Esophagus squamous epithelium (tissue), 5 donors: ENCODE results near the gene RFTN1. TPM values are rescaled to one million over a fixed set of nuclear protein-coding genes. Genes with fewer than 3 reads are reported as not detected.

ENCODE experiments used
- DNase-seq: peaks from one replicate; lab custom pipeline; 2025; lab: John Stamatoyannopoulos, UW
- H3K27ac ChIP-seq, 4 donors: fragments of 200-600 bp; sonication (generic); one replicate each; pipeline ENCODE4 v1.5.1; 2016 to 2019; ENCODE audit warnings: mild to moderate bottlenecking in 1 of 4
- H3K27me3 ChIP-seq, 4 donors: fragments of 200-600 bp; sonication (generic); 1 replicate in 3 of 4; 2 replicates in 1 of 4; pipeline versions ENCODE4 v1.5.1 to v1.6.0; 2017 to 2021; ENCODE audit warnings: antibody characterized with exemption in 1 of 4
- H3K36me3 ChIP-seq, 3 donors: fragments of 200-600 bp; sonication (generic); one replicate each; pipeline ENCODE4 v1.5.1; 2016 to 2019
- H3K4me1 ChIP-seq, 3 donors: fragments of 200-600 bp; sonication (generic); one replicate each; pipeline ENCODE4 v1.5.1; 2017 to 2019
- H3K4me3 ChIP-seq, 4 donors: fragments of 200-600 bp; sonication (generic); 1 replicate in 3 of 4; 2 replicates in 1 of 4; pipeline ENCODE4 v1.5.1; 2016 to 2019; ENCODE audit warnings: mild to moderate bottlenecking in 2 of 4, moderate library complexity in 1 of 4
- H3K9me3 ChIP-seq, 3 donors: fragments of 200-600 bp; sonication (generic); one replicate each; pipeline ENCODE4 v1.5.1; 2016 to 2019
- POLR2A ChIP-seq, 4 donors: fragments of 450-650 bp; IDR thresholded peaks; one replicate each; pipeline ENCODE4 v1.6.1; 2017; ENCODE audit warnings: antibody characterized with exemption in 4 of 4, mild to moderate bottlenecking in 4 of 4, moderate library complexity in 3 of 4
- WGBS, 2 donors: methylation state at CpG; one replicate each; pipeline ENCODE4 v1.1.5; 2018; 5-methylcytosine and 5-hydroxymethylcytosine counted together
- intact Hi-C: fragments of 100-400 bp; cut with DNase I; formaldehyde crosslinking; loops from one replicate; pipeline ENCODE4 v1.15.0; 2022
- total RNA-seq, 4 donors: library from RNA; depleted of rRNA; stranded (reverse); fragments of >200 nt; gene quantifications; one replicate each; pipeline ENCODE4 v1.1.0, GENCODE V29; 2016
- TF ChIP-seq, protein P1 (sequence below), 6 experiments: fragments of 450-650 bp in 4 of 6; fragments of 200-600 bp in 2 of 6; sonication (generic) in 2 of 6; IDR thresholded peaks; one replicate each; pipeline ENCODE4 v1.5.1; 2016 to 2019; ENCODE audit warnings: antibody characterized with exemption in 6 of 6, mild to moderate bottlenecking in 4 of 6, moderate library complexity in 4 of 6
- donor health status: DM: yes; HTN: yes; CAD: no.

The RFTN1 gene
- total RNA-seq, 4 donors from 2014 or later: 5.0 to 22.7 (median 12.4) TPM

- intact Hi-C loops: no loop called here
- Histone ChIP-seq H3K4me3 (no peak overlapping the region), H3K4me1 (peaks cover 9 to 11% (median 9%) of the 10 kb centered on the region in 3 donors), H3K27ac (no peak overlapping the region), H3K9me3 (no peaks in the 10 kb centered on the region), H3K27me3 (no peaks in the 10 kb centered on the region), H3K36me3 (peaks cover 0 to 54% (median 0%) of the 10 kb centered on the region in 3 donors)
- no peak for DNase-seq
- TF ChIP-seq POLR2A (IDR thresholded peaks at IDR 0.05): no peak
- WGBS, 2 donors: 88 to 98% methylated on average over 3 of the region's 3 CpGs
Measured at GRCh38 chr3:16331319-16331883, 182.1 kb downstream of the RFTN1 start.

GRCh38 chr3:16330351-16330750, 183.1 kb downstream of the RFTN1 start:
- Histone ChIP-seq H3K4me3 (no peak overlapping the region), H3K27me3 (no peaks in the 10 kb centered on the region), H3K36me3 (peaks cover 0 to 56% (median 0%) of the 10 kb centered on the region in 3 donors), H3K4me1 (peaks cover 10 to 21% (median 17%) of the 10 kb centered on the region in 3 donors), H3K27ac (no peak overlapping the region), H3K9me3 (no peaks in the 10 kb centered on the region)
- TF ChIP-seq, protein P1, sequence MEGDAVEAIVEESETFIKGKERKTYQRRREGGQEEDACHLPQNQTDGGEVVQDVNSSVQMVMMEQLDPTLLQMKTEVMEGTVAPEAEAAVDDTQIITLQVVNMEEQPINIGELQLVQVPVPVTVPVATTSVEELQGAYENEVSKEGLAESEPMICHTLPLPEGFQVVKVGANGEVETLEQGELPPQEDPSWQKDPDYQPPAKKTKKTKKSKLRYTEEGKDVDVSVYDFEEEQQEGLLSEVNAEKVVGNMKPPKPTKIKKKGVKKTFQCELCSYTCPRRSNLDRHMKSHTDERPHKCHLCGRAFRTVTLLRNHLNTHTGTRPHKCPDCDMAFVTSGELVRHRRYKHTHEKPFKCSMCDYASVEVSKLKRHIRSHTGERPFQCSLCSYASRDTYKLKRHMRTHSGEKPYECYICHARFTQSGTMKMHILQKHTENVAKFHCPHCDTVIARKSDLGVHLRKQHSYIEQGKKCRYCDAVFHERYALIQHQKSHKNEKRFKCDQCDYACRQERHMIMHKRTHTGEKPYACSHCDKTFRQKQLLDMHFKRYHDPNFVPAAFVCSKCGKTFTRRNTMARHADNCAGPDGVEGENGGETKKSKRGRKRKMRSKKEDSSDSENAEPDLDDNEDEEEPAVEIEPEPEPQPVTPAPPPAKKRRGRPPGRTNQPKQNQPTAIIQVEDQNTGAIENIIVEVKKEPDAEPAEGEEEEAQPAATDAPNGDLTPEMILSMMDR (IDR thresholded peaks at IDR 0.05): no peak
- no peak for TF ChIP-seq POLR2A (IDR thresholded peaks at IDR 0.05)
- no peak for DNase-seq
- intact Hi-C loops: no loop called here
- 84 to 96% methylated on average over 4 of the region's 4 CpGs for WGBS, 2 donors

- no peak for DNase-seq
- intact Hi-C loops: no loop called here
- no peak overlapping the region for H3K27ac ChIP-seq
- no peaks in the 10 kb centered on the region for H3K27me3 ChIP-seq
- no peak overlapping the region for H3K4me3 ChIP-seq
- peaks cover 10 to 24% (median 17%) of the 10 kb centered on the region in 3 donors for H3K4me1 ChIP-seq
- 91 to 99% methylated on average over 9 of the region's 9 CpGs for WGBS, 2 donors
- TF ChIP-seq, protein P1 (IDR thresholded peaks at IDR 0.05): no peak
- TF ChIP-seq POLR2A (IDR thresholded peaks at IDR 0.05): no peak
- H3K36me3 ChIP-seq: peaks cover 0 to 56% (median 0%) of the 10 kb centered on the region in 3 donors
- no peaks in the 10 kb centered on the region for H3K9me3 ChIP-seq
Measured at GRCh38 chr3:16329826-16330129, 183.7 kb downstream of the RFTN1 start.

GRCh38 chr3:16329036-16329825, 184.3 kb downstream of the RFTN1 start:
- H3K27ac ChIP-seq: no peak overlapping the region
- peaks cover 0 to 52% (median 0%) of the 10 kb centered on the region in 3 donors for H3K36me3 ChIP-seq
- intact Hi-C loops: no loop called here
- TF ChIP-seq POLR2A (IDR thresholded peaks at IDR 0.05): no peak
- TF ChIP-seq, protein P1 (IDR thresholded peaks at IDR 0.05): no peak
- H3K4me1 ChIP-seq: peaks cover 10 to 24% (median 17%) of the 10 kb centered on the region in 3 donors
- DNase-seq: no peak
- H3K9me3 ChIP-seq: no peaks in the 10 kb centered on the region
- no peak overlapping the region for H3K4me3 ChIP-seq
- no peaks in the 10 kb centered on the region for H3K27me3 ChIP-seq
- 88 to 92% methylated on average over 13 to 15 of the region's 15 CpGs for WGBS, 2 donors

DNA sequence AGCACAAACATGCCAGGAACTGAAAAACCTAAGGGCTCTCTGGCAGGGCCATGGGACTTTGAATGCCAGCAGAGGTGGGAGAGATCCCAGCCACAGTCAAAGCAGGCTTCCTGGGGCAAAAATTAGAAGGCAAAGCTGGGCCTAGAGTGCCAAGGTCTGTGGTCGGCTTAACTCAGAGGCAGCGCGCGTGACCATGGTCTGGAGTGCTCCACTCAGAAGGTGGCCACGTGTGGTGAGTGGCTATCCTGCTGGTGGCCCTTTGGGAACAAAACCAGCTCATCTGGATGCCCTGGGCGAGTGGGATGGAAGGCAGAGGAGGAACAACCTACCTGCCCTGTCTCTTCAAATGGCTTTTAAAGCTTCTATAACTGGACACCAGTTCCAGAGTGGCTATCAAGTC, 185.4 kb downstream of the RFTN1 start:
- WGBS, 2 donors: 86 to 95% methylated on average over 5 to 6 of the region's 6 CpGs
- no peak for DNase-seq
- Histone ChIP-seq H3K36me3 (peaks cover 0 to 58% (median 0%) of the 10 kb centered on the region in 3 donors), H3K4me1 (peaks cover 10 to 24% (median 17%) of the 10 kb centered on the region in 3 donors), H3K4me3 (no peak overlapping the region), H3K27me3 (no peaks in the 10 kb centered on the region), H3K9me3 (no peaks in the 10 kb centered on the region), H3K27ac (no peak overlapping the region)
- TF ChIP-seq POLR2A (IDR thresholded peaks at IDR 0.05): no peak
- TF ChIP-seq, protein P1 (IDR thresholded peaks at IDR 0.05): no peak
- intact Hi-C loops: no loop called here
